GM04504 (cell line): Measurements from ENCODE around the gene GOLGA6A.
"Not testable (repeated sequence)": the region's sequence is repeated elsewhere in the genome, so short reads cannot be mapped to it uniquely, and the experiment has no call there.

ENCODE experiments used
- DNase-seq: peaks from one replicate; pipeline ENCODE4 v3.0.0-alpha.2; 2012; ENCODE audit warnings: low read depth

Gene GOLGA6A

GRCh38 chr15:74108111-74108510 lies 25.8 kb upstream of the GOLGA6A start:
- DNase-seq = no peak

GRCh38 chr15:74099963-74100733 lies 17.8 kb upstream of the GOLGA6A start:
- DNase-seq = peak; percentile 73

GRCh38 chr15:74096753-74097474 lies 14.6 kb upstream of the GOLGA6A start:
- not testable (repeated sequence) for DNase-seq

GRCh38 chr15:74095610-74096009 lies 13.3 kb upstream of the GOLGA6A start:
- not testable (repeated sequence) for DNase-seq

GRCh38 chr15:74094567-74094966 lies 12.2 kb upstream of the GOLGA6A start:
- DNase-seq = not testable (repeated sequence)

- not testable (repeated sequence) for DNase-seq
Measured at GRCh38 chr15:74075781-74076180, 6.6 kb downstream of the GOLGA6A start.

- not testable (repeated sequence) for DNase-seq
Measured at GRCh38 chr15:74072614-74073337, 9.6 kb downstream of the GOLGA6A start.

- not testable (repeated sequence) for DNase-seq
Measured at GRCh38 chr15:74072132-74072531, 10.2 kb downstream of the GOLGA6A start.

- not testable (repeated sequence) for DNase-seq
Measured at GRCh38 chr15:74071645-74072044, 10.7 kb downstream of the GOLGA6A start.

GRCh38 chr15:74065684-74066411 lies 16.5 kb downstream of the GOLGA6A start:
- DNase-seq = not testable (repeated sequence)

- not testable (repeated sequence) for DNase-seq
Measured at GRCh38 chr15:74064822-74065221, 17.5 kb downstream of the GOLGA6A start.

GRCh38 chr15:74064183-74064582 lies 18.2 kb downstream of the GOLGA6A start:
- not testable (repeated sequence) for DNase-seq

- not testable (repeated sequence) for DNase-seq
Measured at GRCh38 chr15:74063425-74064146, 18.8 kb downstream of the GOLGA6A start.

GRCh38 chr15:74062671-74063070 lies 19.7 kb downstream of the GOLGA6A start:
- no peak for DNase-seq

GRCh38 chr15:74062236-74062635 lies 20.1 kb downstream of the GOLGA6A start:
- no peak for DNase-seq

- no peak for DNase-seq
Measured at GRCh38 chr15:74060251-74060650, 22.1 kb downstream of the GOLGA6A start.

- DNase-seq = not testable (repeated sequence)
Measured at GRCh38 chr15:74059050-74059833, 23.1 kb downstream of the GOLGA6A start.

- not testable (repeated sequence) for DNase-seq
Measured at GRCh38 chr15:74056330-74056729, 26.0 kb downstream of the GOLGA6A start.

GRCh38 chr15:74055804-74056203 lies 26.5 kb downstream of the GOLGA6A start:
- DNase-seq = no peak

- peak; percentile 37 for DNase-seq
Measured at GRCh38 chr15:74053941-74054529, 28.3 kb downstream of the GOLGA6A start.
